HG03064 (cell line): ENCODE measurements around the gene CCDC69.
A peak's percentile ranks its signal among the peaks of the same experiment; 100 is the strongest.
"Not testable (repeated sequence)": the region's sequence is repeated elsewhere in the genome, so short reads cannot be mapped to it uniquely, and the experiment has no call there.

ENCODE experiments used
- ATAC-seq: cut with Tn5 transposase; IDR thresholded peaks from one replicate; pipeline ENCODE4 v1.9.1; 2021; ENCODE audit warnings: low read depth; ENCODE audit not compliant: unreplicated experiment

CCDC69 gene

DNA sequence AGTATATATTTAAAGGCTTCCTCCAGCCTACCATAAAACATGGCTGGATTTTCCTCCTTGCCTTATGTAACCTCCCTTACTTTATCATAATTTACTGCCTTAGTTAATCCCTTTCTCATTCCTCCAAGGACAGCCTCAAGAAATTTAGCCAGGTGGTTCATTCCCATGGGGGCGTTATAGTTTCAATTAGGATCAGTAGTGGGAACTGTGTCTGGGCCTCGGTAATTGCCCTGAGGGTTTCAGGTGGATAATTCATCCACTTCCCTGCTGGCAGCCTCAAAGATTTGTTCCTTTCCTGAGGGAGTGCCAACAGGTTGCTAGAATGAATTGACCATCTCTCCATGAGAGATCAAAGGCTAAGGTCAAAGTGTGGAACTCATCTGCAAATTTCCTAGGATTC is 24.8 kb upstream of the CCDC69 start:
- ATAC-seq, result no peak

DNA sequence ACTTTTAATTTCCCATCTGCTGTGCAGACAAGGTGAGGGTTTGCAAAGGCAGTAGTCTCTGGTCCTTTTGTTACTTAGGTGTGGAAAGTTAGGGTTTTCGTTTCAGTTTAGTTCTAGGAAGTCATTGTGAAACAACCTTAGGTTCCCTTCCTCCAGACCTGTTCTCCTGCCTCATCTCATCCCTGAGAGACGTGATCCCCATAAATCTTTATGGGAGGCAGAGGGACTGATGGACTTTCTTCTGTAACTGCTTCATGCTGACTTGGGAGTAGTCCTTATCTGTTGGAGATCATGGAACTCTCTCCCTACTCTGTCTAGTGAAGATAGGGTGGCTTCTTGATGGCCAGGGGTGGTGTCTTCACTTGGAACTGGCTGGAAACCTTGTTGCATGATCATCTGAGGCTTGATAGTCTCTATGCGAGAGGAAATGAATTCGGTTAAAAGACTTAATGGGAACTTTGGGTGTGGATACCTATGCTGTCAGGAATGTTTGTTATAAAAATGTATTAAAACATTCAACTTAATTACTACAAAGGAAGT is 21.9 kb upstream of the CCDC69 start:
- no peak for ATAC-seq

DNA sequence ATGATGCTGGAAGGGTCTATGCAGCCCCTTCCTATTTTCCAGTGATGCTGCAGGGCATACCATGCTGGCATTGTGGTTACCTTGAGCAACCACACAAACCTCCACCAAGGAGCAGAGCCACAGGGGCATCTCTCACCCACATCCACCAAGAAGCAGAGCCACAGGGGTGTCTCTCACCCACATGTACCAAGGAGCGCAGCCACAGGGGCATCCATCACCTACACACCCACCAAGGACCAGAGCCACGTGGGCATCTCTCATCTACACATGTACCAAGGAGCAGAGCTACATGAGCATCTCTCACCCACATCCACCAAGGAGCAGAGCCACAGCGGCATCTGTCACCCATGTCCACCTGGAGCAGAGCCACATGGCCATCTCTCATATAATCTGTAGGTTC is 20.3 kb upstream of the CCDC69 start:
- ATAC-seq, result no peak

DNA sequence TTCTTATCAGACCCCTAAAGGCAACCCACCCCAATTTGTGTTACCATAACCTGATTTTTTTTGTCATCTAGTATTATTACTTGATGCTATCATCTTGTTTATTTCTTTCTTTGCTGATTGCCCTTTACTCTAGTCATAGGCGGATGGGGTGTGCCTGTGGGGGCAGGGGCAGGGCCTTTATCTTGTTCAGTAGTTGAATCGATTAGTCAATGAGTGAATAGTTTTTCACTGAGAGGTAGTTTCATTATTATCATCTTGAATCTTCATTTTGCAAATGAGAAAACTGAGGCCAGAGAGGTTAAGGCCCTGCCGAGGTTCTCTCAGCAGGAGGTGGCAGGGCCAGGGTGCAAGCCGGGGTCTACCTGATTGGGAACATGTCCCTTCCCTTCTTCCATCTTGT is 19.7 kb upstream of the CCDC69 start:
- ATAC-seq, result no peak

DNA sequence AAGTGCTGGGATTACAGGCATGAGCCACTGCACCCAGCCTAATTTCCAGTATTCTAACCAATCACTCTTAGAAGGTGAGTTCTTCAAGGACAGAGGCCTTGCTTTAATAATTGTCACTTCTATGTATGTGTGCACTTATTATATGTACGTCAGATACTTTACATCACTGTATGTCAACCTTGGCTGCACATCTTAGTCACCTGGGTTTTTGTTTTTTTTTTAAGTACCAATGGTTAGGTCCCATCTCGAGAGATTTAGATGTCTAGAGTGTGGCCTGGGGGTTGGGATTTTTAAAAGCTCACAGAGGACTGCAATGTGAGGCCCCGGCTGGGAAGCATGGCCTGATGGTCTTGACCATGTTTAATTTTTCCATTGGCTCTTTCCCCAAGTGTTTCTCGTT is 19.2 kb upstream of the CCDC69 start:
- ATAC-seq, result no peak

DNA sequence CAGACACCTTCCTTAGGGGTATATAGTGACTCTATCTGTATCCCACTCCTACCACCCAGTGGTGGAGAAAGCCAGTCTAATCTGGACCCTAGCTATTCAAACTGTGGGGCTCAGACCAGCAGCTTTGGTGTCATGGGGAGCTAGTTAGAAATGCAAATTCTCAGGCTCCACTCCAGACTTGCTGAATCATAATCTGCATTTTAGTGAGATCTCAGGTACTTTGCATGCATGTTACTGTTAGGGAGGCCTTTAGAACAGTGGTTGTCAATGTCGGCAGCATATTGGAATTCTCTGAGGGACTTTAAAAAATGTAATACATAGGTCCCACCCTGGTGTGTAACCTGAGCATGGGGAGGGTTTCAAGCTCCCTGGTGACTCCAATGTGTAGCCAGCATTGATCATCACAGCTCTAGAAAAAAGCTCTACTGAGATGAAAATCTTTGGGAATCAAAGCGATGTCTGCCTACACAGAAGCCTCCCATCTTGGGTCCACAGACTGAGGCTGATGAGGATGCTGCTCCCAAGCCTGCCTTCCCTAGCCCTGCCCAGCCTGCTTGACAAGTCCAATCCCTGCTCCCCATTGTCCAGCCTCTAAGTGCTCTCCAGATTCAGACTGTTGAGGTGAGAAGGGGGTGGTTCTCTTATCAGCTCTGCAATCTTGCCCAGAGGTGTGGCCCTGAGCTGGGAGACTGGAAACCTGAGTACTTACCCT is 17.2 kb upstream of the CCDC69 start:
- no peak for ATAC-seq

DNA sequence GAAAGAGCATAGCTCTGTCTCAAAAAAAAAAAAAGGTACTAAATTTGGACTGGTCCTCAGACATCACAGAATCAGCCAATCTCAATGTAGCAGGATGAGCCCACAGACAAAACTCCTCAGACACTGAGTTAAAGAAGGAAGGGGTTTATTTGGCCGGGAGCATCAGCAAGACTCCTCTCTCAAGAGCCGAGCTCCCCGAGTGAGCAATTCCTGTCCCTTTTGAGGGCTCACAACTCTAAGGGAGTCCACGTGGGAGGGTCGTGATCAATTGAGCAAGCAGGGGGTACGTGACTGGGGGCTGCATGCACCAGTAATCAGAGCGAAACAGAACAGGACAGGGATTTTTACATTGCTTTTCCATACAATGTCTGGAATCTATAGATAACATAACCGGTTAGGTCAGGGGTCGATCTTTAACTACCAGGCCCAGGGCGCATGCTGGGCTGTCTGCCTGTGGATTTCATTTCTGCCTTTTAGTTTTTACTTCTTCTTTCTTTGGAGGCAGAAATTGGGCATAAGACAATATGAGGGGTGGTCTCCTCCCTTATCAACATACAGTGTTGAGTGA is 16.5 kb upstream of the CCDC69 start:
- not testable (repeated sequence) for ATAC-seq

DNA sequence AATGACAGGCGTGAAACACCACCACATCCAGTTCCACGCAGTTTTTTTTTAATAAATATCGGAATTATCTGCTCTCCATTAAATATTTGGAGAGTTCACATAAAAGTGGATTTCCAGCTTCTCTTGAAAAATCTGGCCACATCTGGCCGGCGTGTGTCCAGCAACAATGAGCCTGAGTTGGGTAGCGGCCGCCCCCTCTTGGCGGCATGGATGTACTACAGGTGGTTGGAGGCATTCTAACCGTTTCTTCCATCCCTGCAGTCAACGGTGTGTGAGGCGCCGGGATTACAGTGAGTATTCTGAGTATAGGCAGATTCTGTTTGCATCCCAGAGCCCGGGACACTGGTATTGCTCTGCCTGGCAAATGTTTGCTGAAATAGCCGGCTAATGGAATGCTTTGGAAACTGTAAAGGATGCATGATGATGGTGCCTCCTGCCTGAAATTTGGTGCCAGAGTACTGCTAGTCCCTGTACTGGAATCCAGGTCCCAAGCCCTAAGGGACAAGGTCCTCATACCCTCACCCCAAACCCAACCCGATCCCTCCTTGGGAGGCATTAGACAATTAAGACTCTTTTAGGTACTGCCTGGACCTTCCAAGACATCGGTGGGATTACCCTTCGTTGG is 15.5 kb upstream of the CCDC69 start:
- no peak for ATAC-seq

DNA sequence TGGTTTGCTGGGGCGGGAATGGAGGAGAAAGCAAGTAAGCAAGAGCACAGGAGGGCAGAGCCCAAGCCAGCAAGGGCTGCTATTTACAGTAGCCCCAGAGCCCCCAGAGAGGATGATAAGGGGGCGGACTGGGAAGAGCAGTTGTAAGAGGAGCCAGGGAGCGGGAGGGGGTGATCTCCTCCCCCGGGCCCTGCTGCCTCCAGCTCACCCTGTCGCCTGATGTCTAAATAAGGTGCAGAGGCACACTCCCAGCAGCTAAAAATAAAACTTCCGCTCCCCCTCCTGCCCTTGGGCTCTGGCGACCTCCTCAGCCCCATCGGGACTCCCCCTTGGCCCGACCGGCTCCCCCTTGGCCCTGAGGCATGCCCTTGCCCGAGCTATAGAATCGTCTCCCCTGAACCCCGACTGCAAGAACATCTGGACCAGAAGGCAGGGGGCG is 14.4 kb upstream of the CCDC69 start:
- ATAC-seq, result no peak

DNA sequence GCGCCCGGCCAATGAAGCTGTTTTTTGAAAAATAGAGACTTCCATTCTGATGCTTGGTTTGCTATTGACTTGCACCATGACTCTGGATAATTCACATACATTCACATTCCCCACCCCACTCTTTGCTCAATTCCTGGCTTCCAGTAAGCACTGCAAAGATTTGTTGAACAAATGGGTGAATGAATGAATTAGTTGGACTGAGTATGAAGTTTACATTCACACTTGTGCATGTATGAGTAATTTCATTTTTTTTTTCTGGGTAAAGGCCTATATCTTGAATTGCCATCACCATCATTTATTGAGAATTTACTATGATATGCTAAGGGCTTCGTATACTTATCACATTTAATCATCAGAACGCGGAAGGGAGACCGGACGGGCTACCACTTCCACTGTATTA is 13.8 kb upstream of the CCDC69 start:
- ATAC-seq, result no peak

DNA sequence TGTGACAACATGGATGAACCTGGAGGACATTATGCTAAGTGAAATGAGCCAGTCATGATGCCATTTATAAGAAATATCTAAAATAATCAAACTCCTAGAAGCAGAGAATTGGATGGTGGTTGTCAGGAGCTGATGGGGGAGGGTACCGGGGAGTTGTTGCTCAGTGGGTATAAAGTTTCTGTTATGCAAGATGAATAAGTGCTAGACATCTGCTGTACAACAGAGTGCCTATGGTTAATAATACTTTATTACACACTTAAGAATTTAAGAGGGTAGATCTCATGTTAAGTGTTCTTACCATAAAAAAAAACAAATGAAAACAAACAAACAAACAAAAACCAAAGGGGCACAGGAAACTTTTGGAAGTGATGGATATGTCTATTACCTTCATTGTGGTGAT is 13.0 kb upstream of the CCDC69 start:
- ATAC-seq, result no peak

DNA sequence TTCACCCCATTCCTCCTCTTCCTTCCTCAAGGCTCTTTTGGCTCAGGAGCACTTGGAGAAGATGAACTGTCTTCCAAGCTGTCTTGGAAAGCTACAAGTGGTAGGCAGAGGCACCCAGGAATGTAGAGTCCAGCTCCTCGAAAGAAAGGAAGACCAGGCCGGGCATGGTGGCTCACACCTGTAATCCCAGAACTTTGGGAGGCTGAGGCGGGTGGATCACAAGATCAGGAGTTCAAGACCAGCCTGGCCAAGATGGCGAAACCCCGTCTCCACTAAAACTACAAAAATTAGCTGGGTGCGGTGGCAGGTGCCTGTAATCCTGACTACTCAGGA is 11.3 kb upstream of the CCDC69 start:
- ATAC-seq, result not testable (repeated sequence)

DNA sequence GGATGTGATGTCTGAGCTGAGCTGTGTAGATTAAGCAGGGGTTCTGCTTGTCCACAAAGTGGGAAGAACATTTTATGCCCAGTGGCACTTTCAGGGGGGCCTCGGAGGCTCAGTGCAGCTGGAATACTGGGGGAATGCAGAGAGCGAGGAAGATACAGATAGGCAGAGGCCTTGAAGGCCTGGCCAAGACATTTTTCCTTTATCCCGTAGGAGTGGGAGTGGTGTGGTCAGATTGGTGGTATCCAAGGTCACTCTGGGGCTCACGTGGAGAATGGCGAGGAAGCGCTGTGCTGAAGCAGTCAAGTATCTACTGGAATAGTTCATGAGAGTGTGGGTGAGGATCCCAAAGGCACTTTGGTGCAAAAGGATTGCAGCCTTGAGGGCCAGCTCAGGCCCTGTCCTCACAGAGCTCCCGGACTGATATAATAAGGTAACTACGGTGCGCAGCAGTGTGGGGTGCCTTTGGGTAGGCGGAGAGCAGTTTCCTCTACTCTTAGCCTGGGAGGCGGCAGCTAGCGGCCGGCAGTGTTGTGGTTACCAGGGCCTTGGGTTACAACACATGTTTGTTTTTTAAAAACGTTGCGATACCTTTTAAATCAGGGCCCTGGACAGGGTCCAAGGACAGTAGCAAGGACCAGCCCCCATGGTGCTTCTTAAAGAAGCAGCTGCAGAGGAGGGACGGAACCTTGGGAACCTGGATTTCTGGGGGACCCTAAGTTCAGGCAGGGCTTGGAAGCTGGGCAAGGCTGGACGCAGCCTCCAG is 10.8 kb upstream of the CCDC69 start:
- ATAC-seq, result peak; percentile 55

DNA sequence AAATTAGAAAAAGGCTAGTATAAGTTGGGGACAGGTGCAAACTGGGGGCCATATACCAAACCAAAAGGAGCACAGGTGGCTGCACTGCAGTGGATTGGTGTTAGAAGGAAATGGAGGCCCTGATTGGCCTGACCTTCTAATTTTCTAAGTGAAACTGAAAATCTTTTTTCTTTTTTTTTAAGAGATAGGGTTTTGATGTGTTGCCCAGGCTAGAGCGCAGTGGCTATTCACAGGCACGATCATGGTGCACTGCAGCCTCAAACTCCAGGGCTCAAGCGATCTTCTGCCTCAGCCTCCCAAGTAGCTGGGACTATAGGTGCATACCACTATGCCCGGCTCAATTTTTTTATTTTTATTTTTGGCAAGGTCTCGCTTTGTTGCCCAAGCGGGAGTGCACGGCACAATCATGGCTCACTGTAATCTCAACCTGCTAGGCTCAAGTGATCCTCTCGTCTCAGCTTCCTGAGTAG is 9.8 kb upstream of the CCDC69 start:
- ATAC-seq, result peak; percentile 47

DNA sequence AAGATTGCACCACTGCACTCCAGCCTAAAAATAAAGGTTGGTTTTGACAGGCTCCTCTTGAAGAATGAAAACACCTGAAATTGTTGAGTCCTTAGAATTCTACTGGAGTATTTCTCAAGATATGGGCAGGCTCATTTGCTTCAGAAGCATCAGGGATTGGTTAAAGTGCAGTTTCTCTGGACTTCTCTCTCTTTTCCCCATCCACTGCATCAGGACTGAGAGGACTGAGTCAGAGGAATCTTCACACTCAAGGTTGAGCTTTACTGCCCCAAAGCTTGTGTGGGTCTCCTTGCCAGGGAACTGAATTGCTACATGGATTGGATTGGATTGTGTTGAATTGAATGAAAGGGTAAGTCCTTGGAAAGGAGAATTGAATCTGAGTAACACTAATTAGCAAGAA is 7.5 kb upstream of the CCDC69 start:
- no peak for ATAC-seq

DNA sequence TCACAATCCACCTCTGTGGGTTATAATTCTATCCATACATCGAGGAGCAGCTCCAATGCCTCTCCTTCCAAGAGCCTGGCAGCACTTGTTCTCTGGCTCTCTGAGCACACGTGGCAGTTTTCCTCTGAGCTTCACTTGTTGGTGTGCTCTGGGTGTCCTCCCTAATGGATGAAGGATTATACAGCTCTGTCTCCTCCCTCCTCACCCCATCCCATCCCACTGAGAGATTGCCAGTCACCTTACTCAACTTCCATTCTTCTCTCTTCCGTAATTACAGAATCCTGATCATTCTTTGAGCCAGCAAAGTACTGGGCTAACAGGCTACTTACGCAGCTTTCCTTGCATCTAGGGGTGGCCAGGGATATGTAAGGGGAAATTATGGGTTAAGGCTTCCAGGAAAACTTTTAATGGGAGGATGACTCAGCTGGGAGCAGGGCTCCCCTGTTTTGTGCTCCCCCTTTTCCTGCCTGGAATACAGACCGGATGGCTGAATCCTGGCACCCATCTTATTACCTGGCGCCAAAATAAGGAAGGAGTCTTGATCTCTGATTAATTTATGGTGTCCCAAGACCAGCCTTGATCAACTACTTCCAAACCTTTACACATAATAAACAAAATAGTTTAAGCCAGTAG is 6.3 kb upstream of the CCDC69 start:
- ATAC-seq, result no peak

DNA sequence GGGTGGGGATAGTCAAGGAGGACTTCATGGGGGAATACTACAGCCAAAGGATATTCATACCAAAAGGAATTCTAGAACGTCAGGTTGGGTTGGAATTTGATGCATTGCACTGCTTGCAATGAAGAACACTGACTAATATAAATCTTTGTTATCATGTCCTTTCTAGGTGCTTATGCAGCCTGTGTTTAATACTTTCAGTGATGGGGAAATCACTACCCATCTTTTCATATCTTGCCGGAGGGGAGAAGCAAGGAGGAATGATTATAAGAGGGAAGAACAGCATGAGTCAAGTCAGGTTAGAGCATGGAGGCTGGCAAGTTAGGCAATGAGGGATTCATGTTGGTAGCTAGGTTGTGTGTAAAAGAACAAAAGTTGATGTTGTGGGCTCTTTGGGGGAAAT is 5.1 kb upstream of the CCDC69 start:
- no peak for ATAC-seq

DNA sequence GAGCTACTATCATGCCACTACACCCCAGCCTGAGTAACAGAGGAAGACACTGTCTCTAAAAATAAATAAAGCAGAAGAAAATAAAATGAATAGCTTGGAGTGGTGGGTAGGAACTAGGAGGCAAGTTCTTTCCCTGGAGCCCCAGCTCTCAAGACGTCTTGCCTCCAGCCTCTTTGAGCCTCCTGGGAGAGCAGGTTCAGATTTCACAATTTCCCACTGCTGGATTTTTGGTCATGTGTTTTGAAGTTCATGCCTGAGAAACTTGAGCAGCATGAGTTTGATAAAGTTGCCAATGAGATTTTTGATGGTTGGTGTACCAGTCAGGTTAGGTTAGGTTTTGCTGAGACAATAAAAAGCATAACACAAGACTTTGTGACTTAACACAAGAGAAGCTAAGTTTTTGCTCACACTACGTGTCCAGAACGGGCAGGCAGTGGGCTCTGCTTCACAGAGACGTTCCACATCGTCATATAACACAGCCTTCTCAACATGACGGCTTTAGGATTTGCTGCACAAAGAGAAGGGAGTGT is 4.1 kb upstream of the CCDC69 start:
- no peak for ATAC-seq

DNA sequence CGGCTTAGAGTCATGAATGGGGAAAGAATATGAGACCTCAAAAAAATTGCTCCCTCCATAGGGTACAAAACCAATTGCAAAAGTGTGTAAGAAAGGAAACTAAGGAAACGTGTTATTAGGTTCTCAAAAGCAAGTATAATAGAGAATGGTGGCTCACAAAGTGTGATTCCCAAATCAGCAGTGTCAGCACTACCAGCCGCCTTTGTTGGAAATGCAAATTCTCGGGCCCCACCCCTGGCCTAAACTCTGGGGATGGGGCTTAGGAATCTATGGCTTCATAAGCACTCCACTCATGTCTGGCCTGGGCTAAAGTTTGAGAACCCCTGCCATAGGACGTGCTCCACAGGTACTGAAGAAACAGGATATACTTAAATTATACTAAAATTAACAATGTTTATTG is 1.6 kb upstream of the CCDC69 start:
- ATAC-seq, result no peak

DNA sequence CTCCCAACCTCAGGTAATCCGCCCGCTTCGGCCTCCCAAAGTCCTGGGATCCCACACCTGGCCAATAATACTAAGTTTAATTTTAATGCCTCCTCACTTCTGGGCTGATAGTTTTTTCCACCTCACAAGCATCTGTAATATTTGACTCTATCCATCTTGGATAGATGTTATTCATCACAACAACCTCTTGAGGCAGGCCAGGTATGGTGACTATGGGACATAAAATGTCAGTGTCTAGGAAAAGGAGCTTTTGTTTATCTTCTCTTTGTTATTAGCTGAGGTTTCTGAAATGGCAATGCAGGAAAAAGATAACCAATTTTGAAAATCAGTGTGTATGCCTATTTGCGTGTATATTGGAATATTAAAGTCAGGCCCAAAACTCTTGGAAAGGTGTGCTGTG is 1.2 kb upstream of the CCDC69 start:
- ATAC-seq, result no peak
